ENCODE results near the gene PDK4.

DNA sequence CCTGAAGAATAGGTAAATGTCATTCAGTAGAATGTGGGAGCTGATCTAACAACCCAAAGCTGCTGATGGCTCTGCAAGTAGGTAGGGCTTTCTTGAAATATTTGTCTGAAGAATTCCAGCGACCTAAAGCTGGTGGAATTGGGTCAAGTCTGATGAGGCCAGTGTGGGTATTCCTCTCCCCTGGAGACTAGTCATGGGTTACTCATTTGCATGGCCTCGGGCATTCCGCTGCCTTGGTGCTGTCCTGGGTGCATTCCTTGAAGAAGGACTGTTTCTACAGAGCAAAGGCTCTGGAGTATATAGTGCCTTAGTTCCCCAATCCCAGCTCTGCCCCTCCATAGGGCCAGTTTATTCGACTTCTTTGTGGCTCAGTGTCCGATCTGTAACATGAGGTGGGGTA lies 19.2 kb downstream of the PDK4 start:
- TF ChIP-seq SIN3A (IDR thresholded peaks at IDR 0.05; ENCODE audit: low read depth, low read length), result no peak
- TF ChIP-seq CTCF (IDR thresholded peaks at IDR 0.05 in 2 of 3, conservative IDR thresholded peaks at IDR 0.05 in 1 of 3; ENCODE audit: control insufficient read depth in 2 of 3, extremely low read depth in 1 of 3, insufficient read depth in 1 of 3, low read depth in 3 of 3, low read length in 3 of 3), result no peak
- no peak for TF ChIP-seq CREB1 (IDR thresholded peaks at IDR 0.05; ENCODE audit: low read depth)
- TF ChIP-seq RFX5 (IDR thresholded peaks at IDR 0.05; ENCODE audit: low read depth, low read length), result no peak
- TF ChIP-seq, protein P1, sequence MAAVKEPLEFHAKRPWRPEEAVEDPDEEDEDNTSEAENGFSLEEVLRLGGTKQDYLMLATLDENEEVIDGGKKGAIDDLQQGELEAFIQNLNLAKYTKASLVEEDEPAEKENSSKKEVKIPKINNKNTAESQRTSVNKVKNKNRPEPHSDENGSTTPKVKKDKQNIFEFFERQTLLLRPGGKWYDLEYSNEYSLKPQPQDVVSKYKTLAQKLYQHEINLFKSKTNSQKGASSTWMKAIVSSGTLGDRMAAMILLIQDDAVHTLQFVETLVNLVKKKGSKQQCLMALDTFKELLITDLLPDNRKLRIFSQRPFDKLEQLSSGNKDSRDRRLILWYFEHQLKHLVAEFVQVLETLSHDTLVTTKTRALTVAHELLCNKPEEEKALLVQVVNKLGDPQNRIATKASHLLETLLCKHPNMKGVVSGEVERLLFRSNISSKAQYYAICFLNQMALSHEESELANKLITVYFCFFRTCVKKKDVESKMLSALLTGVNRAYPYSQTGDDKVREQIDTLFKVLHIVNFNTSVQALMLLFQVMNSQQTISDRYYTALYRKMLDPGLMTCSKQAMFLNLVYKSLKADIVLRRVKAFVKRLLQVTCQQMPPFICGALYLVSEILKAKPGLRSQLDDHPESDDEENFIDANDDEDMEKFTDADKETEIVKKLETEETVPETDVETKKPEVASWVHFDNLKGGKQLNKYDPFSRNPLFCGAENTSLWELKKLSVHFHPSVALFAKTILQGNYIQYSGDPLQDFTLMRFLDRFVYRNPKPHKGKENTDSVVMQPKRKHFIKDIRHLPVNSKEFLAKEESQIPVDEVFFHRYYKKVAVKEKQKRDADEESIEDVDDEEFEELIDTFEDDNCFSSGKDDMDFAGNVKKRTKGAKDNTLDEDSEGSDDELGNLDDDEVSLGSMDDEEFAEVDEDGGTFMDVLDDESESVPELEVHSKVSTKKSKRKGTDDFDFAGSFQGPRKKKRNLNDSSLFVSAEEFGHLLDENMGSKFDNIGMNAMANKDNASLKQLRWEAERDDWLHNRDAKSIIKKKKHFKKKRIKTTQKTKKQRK (IDR thresholded peaks at IDR 0.05; ENCODE audit: low read depth, low read length), result no peak
- no peak for TF ChIP-seq NFIC (IDR thresholded peaks at IDR 0.05; ENCODE audit: low read depth, low read length)
- TF ChIP-seq POLR2A (IDR thresholded peaks at IDR 0.05; ENCODE audit: low read depth, low read length), result no peak
- TF ChIP-seq TBL1XR1 (IDR thresholded peaks at IDR 0.05; ENCODE audit: low read depth, low read length), result no peak
- TF ChIP-seq HDAC6 (IDR thresholded peaks at IDR 0.05; ENCODE audit: unreplicated experiment), result no peak

Data from GM12878 (cell line).